ENCODE results near the gene LAMTOR2. TPM values are rescaled to one million over a fixed set of nuclear protein-coding genes. Genes with fewer than 3 reads are reported as not detected.
"Not testable (repeated sequence)": the region's sequence is repeated elsewhere in the genome, so short reads cannot be mapped to it uniquely, and the experiment has no call there.

The LAMTOR2 gene
- total RNA-seq, 1 experiment from 2014 or later = 88.1 TPM

DNA sequence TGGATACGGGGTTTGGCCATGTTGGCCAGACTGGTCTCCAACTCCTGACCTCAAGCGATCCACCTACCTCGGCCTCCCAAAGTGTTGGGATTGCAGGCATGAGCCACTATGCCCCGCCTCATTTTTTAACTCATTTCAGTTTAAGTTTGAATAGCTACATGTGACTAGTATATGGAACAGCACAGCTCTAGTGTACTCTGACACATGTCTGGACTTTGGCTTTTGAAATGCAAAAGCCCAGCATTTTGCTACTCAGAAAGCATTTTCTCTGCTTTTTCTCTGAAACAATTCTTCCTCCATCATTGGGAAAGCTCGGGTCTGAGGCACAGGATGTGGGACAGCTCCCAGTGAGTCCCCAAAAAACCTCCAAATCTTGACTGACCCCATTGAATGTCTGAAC lies 29.8 kb upstream of the LAMTOR2 start:
- TF ChIP-seq, protein P1, sequence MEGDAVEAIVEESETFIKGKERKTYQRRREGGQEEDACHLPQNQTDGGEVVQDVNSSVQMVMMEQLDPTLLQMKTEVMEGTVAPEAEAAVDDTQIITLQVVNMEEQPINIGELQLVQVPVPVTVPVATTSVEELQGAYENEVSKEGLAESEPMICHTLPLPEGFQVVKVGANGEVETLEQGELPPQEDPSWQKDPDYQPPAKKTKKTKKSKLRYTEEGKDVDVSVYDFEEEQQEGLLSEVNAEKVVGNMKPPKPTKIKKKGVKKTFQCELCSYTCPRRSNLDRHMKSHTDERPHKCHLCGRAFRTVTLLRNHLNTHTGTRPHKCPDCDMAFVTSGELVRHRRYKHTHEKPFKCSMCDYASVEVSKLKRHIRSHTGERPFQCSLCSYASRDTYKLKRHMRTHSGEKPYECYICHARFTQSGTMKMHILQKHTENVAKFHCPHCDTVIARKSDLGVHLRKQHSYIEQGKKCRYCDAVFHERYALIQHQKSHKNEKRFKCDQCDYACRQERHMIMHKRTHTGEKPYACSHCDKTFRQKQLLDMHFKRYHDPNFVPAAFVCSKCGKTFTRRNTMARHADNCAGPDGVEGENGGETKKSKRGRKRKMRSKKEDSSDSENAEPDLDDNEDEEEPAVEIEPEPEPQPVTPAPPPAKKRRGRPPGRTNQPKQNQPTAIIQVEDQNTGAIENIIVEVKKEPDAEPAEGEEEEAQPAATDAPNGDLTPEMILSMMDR (IDR thresholded peaks at IDR 0.05; ENCODE audit: unreplicated experiment) = no peak
- Mint-ChIP-seq H3K27me3 (ENCODE audit: insufficient read depth, unreplicated experiment) (no peaks in the 10 kb centered on the region), H3K36me3 (ENCODE audit: insufficient read depth, unreplicated experiment) (peaks cover 8% of the 10 kb centered on the region), H3K27ac (ENCODE audit: low read depth, unreplicated experiment) (no peak overlapping the region), H3K9me3 (ENCODE audit: unreplicated experiment) (no peaks in the 10 kb centered on the region), H3K4me3 (ENCODE audit: unreplicated experiment) (no peak overlapping the region), H3K4me1 (ENCODE audit: insufficient read depth, unreplicated experiment) (peaks cover 7% of the 10 kb centered on the region)
- ChIA-PET POLR2A (interaction anchor here (0.6 to 0.8 kb wide), 3 partner anchors 11 to 93 kb away, joined by 3 to 4 read pairs (median 3); no protein-coding TSS in a partner anchor), CTCF (interaction anchor here (0.6 to 1.0 kb wide), 3 partner anchors 23 to 110 kb away, joined by 3 to 4 read pairs (median 4); no protein-coding TSS in a partner anchor)
- DNase-seq (ENCODE audit: unreplicated experiment) = no peak
- intact Hi-C loops (cut with micrococcal nuclease) = no loop called here
- no TSS peak for BruUV-seq (replicated peaks)

DNA sequence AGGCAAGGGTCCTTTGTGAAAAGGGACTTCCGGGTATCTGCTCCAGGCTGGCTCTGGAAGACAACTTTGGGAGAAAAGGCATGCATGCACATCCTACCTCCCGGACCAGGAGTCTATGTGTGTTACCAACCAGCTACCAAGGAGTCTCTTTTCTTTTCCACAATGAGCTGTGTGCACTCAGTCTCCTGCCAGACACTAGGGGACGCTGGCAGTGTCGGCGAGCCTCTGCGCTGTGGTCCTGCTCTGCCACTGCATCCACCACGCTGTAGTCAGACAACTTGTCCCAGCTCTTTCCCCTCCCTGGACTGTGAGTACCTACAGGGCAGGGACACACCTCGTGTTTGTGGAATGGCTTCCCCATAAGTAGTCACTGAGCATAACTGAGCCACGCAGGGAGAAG lies 28.7 kb upstream of the LAMTOR2 start:
- H3K9me3 Mint-ChIP-seq (ENCODE audit: unreplicated experiment) = no peaks in the 10 kb centered on the region
- no peaks in the 10 kb centered on the region for H3K36me3 Mint-ChIP-seq (ENCODE audit: insufficient read depth, unreplicated experiment)
- intact Hi-C loops (cut with micrococcal nuclease) = no loop called here
- no peak for DNase-seq (ENCODE audit: unreplicated experiment)
- TF ChIP-seq, protein P1 (IDR thresholded peaks at IDR 0.05; ENCODE audit: unreplicated experiment) = no peak
- no peaks in the 10 kb centered on the region for H3K4me1 Mint-ChIP-seq (ENCODE audit: insufficient read depth, unreplicated experiment)
- H3K4me3 Mint-ChIP-seq (ENCODE audit: unreplicated experiment) = no peak overlapping the region
- H3K27ac Mint-ChIP-seq (ENCODE audit: low read depth, unreplicated experiment) = no peak overlapping the region
- BruUV-seq (replicated peaks) = no TSS peak
- no peaks in the 10 kb centered on the region for H3K27me3 Mint-ChIP-seq (ENCODE audit: insufficient read depth, unreplicated experiment)
- ChIA-PET POLR2A (interaction anchor here (0.6 to 1.2 kb wide), 2 partner anchors 9 to 23 kb away, joined by 3 read pairs; no protein-coding TSS in a partner anchor), CTCF (interaction anchor here (0.6 kb wide), 1 partner anchor 296 kb away, joined by 3 read pairs; no protein-coding TSS in a partner anchor)

DNA sequence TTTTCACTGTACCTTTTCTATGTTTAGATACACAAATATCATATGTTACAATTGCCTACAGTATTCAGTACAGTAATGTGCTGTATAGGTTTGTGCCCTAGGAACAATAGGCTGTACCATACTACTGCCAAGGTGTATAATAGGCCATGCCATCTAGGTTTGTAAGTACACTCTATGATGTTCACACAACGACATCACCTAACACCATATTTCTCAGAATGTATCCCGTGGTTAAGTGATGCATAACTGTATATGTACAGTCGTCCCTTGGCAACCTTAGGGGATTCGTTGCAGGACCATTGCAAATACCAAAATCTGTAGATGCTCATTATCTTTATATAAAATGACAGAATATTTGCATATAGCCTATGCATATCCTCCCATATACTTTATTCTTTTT lies 28.0 kb upstream of the LAMTOR2 start:
- CTCF ChIA-PET = no interaction called here
- intact Hi-C loops (cut with micrococcal nuclease) = no loop called here
- DNase-seq (ENCODE audit: unreplicated experiment) = no peak
- Mint-ChIP-seq H3K27me3 (ENCODE audit: insufficient read depth, unreplicated experiment) (no peaks in the 10 kb centered on the region), H3K9me3 (ENCODE audit: unreplicated experiment) (no peaks in the 10 kb centered on the region), H3K27ac (ENCODE audit: low read depth, unreplicated experiment) (no peak overlapping the region), H3K36me3 (ENCODE audit: insufficient read depth, unreplicated experiment) (no peaks in the 10 kb centered on the region), H3K4me3 (ENCODE audit: unreplicated experiment) (no peak overlapping the region), H3K4me1 (ENCODE audit: insufficient read depth, unreplicated experiment) (no peaks in the 10 kb centered on the region)
- TF ChIP-seq, protein P1 (IDR thresholded peaks at IDR 0.05; ENCODE audit: unreplicated experiment) = no peak
- POLR2A ChIA-PET = no interaction called here
- no TSS peak for BruUV-seq (replicated peaks)

DNA sequence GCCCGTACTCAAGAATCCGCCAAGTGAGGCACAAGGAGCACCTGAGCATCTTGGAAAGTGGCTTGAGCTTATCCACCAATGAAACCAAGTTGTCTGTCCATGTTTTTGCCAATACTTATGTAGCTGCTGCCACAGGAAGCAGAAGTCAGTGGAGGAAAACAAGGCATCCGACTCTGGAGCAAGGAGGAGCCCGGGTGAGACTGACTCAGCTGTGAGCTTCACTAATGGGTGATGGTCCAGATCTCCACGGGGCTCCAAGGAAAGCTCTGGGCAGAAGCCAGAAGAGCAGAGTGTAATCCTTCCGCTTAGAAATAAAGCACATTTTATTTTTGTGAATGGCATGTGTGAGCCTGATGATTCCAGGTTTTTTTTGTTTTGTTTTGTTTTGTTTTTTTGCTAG lies 21.6 kb upstream of the LAMTOR2 start:
- Mint-ChIP-seq H3K4me1 (ENCODE audit: insufficient read depth, unreplicated experiment) (no peaks in the 10 kb centered on the region), H3K27ac (ENCODE audit: low read depth, unreplicated experiment) (no peak overlapping the region)

DNA sequence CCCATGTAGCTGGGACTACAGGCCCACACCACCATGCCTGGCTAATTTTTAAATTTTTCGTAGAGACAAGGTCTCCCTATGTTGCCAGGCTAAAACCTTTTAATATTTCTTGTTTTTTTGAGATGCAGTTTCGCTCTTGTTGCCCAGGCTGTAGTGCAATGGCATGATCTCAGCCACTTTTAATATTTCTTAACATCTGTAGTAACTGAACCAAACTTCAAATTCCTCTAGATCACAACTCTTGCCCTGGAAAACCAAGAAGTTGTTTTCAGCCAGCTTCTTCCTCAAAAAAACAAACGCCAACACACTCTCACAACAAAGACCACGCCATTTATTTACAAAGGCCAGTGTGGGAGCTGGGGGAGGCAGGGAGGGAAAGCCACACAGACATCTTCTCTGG lies 19.6 kb upstream of the LAMTOR2 start:
- H3K27me3 Mint-ChIP-seq (ENCODE audit: insufficient read depth, unreplicated experiment); intact Hi-C loops (cut with micrococcal nuclease); H3K4me3 Mint-ChIP-seq (ENCODE audit: unreplicated experiment); BruUV-seq (replicated peaks); DNase-seq (ENCODE audit: unreplicated experiment); H3K4me1 Mint-ChIP-seq (ENCODE audit: insufficient read depth, unreplicated experiment); H3K9me3 Mint-ChIP-seq (ENCODE audit: unreplicated experiment); H3K27ac Mint-ChIP-seq (ENCODE audit: low read depth, unreplicated experiment): not testable (repeated sequence)
- POLR2A ChIA-PET = interaction anchor here (0.9 kb wide), 1 partner anchor 9 kb away, joined by 3 read pairs; no protein-coding TSS in a partner anchor
- CTCF ChIA-PET = interaction anchor here (1.1 kb wide), 2 partner anchors 14 to 24 kb away, joined by 3 to 5 read pairs; partner anchors contain the start of gene SSR2
- H3K36me3 Mint-ChIP-seq (ENCODE audit: insufficient read depth, unreplicated experiment) = peaks cover 45% of the 10 kb centered on the region

More for the DNA sequence above, 21.6 kb upstream of the LAMTOR2 start:
- Mint-ChIP-seq H3K27me3 (ENCODE audit: insufficient read depth, unreplicated experiment) (no peaks in the 10 kb centered on the region), H3K36me3 (ENCODE audit: insufficient read depth, unreplicated experiment) (peaks cover 27% of the 10 kb centered on the region), H3K4me3 (ENCODE audit: unreplicated experiment) (no peak overlapping the region), H3K9me3 (ENCODE audit: unreplicated experiment) (no peaks in the 10 kb centered on the region)
- BruUV-seq (replicated peaks) = no TSS peak
- TF ChIP-seq, protein P1 (IDR thresholded peaks at IDR 0.05; ENCODE audit: unreplicated experiment) = no peak
- DNase-seq (ENCODE audit: unreplicated experiment) = no peak
- intact Hi-C loops (cut with micrococcal nuclease) = no loop called here
- POLR2A ChIA-PET = interaction anchor here (0.7 to 5.0 kb wide), 2 partner anchors 12 to 255 kb away, joined by 3 to 24 read pairs; partner anchors contain the start of gene SSR2
- CTCF ChIA-PET = interaction anchor here (0.6 kb wide), 1 partner anchor 32 kb away, joined by 3 read pairs; no protein-coding TSS in a partner anchor

Measured in MCF 10A (cell line).